ENCODE measurements around the gene TKTL2.

The TKTL2 gene

DNA sequence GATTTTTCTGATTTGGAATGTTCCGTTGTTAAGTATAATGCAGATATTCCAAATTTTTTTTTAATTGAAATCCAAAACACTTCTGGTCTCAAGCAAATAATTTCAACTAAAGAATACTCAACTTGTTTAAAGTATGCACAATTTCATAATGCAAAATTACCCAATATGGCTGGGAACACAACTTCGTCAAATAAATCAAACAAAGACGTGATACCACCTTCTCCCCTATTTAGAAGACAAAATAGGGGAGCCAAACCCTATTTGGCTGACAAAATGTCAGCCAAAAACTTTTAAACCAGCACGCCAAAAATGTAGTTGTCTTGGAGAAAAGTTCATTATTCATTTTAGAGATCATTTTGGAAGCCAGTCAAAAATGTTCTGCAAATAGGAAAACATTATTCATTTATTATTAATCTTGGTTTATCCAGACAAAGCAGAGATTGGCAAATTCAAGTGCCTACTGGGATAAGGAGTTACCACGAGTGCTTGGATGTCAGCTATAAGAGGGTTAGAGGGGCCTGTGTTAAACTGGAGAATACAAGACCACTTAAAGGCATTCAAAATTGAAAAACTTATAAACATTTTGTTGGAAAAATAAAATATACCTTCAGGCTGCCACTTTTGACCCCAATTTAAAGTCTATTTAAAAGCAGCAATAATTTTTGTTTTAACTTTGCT lies 3.3 kb upstream of the TKTL2 start:
- no peak for DNase-seq (ENCODE audit: low spot score)
- TF ChIP-seq, protein P1, sequence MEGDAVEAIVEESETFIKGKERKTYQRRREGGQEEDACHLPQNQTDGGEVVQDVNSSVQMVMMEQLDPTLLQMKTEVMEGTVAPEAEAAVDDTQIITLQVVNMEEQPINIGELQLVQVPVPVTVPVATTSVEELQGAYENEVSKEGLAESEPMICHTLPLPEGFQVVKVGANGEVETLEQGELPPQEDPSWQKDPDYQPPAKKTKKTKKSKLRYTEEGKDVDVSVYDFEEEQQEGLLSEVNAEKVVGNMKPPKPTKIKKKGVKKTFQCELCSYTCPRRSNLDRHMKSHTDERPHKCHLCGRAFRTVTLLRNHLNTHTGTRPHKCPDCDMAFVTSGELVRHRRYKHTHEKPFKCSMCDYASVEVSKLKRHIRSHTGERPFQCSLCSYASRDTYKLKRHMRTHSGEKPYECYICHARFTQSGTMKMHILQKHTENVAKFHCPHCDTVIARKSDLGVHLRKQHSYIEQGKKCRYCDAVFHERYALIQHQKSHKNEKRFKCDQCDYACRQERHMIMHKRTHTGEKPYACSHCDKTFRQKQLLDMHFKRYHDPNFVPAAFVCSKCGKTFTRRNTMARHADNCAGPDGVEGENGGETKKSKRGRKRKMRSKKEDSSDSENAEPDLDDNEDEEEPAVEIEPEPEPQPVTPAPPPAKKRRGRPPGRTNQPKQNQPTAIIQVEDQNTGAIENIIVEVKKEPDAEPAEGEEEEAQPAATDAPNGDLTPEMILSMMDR (IDR thresholded peaks at IDR 0.05; ENCODE audit: extremely low read depth, missing control alignments), result no peak

DNA sequence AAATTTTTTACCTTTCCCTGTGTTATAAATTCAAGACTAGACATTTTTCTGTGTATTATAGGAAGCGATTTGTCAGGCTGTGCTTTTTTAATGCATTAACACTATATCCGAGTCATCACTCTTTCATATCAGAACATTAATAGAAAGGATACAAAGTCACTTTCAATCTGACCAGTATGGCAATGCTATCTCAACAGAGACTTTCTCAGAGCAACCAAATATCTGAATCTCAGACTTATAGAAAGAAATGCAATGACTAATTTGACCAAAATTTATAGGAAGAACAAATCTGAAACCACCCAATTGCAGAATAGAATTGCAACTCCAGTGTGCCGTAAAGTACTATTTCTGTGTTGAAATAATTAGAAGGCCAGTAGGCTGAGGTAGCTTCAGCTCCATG lies 473 bp upstream of the TKTL2 start:
- DNase-seq (ENCODE audit: low spot score), result no peak
- TF ChIP-seq, protein P1 (IDR thresholded peaks at IDR 0.05; ENCODE audit: extremely low read depth, missing control alignments), result no peak

DNA sequence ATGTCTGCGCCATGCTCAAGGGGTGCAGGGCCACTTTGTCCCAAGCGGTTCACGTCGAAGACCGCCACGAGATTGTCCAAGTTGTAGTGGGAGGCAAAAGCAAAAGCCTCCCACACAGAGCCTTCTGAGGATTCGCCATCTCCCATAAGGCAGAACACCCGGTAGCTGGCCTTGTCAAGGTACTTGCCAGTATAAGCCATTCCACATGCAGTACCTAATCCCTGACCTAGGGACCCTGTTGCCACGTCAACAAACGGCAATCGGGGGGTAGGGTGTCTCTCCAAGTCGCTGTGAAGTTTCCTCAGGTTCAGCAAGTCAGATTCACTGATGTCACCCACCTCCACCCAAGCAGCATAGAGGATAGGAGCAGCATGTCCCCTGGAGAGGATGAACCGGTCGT lies 424 bp downstream of the TKTL2 start:
- TF ChIP-seq, protein P1 (IDR thresholded peaks at IDR 0.05; ENCODE audit: extremely low read depth, missing control alignments), result no peak
- no peak for DNase-seq (ENCODE audit: low spot score)

DNA sequence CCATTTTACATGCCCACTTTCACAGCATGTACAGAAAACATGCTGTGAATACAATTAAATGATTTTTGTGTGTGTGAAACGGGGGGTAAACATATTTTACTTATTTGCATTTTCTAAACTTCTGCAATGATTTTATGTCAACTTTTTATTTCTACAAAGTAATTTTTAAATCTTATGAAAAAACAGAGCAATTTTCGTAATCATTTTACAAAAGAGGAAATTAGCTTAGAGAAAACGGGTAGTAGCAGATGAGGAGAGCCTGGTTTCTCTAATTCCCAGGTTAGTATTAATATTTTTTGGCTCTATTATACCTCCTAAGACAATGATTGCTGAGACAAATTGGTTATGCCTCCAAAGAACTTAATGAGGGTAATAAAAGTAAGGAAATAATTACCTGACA lies 3.2 kb downstream of the TKTL2 start:
- no peak for DNase-seq (ENCODE audit: low spot score)
- TF ChIP-seq, protein P1 (IDR thresholded peaks at IDR 0.05; ENCODE audit: extremely low read depth, missing control alignments), result no peak

DNA sequence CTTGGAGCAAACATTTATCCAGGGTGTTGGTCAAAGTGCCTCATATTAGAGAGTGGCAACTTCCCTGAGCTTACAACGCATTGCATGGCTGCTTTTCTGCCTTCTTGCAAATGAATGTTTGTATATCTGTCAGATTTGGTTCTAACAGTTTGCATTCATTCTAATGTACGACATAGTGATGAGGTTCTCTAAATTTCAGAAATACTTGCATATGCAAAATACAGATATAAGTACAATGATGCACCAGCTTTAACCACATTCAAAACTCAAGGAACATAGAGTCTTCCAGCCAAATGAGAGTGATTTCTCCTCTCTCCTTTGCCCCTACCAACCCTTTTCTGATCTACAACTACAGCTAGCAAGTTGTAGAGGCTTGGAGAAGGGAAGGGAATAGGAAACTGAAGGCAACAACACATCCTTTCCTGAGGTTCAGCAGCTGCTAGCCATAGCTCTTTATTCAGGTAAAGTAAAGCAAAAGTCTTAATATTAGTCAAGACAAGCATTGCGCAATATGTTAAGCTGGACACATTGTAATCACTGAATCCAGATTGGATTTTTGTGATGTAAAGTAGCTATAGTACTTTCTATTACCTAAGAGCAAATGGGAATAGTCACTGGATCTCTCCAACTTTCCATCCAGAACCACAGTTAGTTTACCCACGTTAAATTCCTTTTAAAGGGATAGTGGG lies 6.3 kb downstream of the TKTL2 start:
- TF ChIP-seq, protein P1 (IDR thresholded peaks at IDR 0.05; ENCODE audit: extremely low read depth, missing control alignments), result no peak
- no peak for DNase-seq (ENCODE audit: low spot score)

DNA sequence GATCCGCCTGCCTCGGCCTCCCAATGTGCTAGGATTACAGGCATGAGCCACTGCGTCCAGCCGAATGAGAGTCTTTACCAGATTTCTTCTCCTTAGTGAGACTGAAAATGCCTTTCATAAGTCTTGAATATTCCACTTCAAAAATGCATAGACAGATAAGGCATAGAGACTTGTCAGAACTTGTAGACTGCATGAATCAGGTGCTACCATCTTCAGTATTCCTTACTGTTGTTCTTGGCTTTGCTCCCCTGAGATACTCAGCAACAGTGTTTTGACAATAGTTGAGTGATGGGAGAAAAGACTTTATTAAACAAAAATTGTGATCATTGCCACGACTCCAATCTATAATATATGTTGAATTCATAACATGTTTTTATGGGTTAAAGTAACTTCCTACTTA lies 11.0 kb downstream of the TKTL2 start:
- TF ChIP-seq, protein P1 (IDR thresholded peaks at IDR 0.05; ENCODE audit: extremely low read depth, missing control alignments), result no peak
- no peak for DNase-seq (ENCODE audit: low spot score)

DNA sequence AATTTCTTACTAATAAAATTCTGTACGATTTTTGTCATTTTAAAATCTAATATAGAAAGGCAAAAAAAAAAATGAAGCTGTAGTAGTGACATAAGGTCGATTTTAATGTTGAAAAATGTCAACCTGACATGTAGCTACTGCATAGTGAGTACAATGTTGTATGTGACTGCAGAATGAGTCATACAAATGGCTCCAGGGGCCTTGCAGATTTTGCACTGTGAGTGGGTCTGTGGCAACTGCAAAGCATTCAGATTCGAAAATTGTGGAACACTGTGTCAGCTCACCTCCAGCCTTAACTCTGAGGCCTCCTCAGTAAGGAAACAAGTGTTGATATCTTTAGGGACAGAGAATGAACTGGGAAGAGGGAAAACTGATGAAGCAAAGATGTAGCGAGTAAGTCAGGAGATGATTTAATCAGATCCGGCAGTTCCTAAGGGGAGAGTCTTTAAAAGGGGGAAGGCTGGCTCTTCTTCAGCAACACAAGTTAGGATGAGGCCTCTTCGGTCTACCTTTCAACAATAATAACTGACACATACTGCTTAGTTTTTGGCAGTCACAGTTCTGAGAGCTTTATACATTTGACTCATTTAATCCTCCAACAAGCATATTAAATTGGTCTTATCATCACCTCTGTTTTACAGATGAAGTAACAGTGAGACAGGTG lies 24.9 kb downstream of the TKTL2 start:
- TF ChIP-seq, protein P1 (IDR thresholded peaks at IDR 0.05; ENCODE audit: extremely low read depth, missing control alignments), result no peak
- no peak for DNase-seq (ENCODE audit: low spot score)

All from GM20000 (cell line).